Stomach smooth muscle (tissue), 2 donors: ENCODE measurements around the gene NMNAT3.

ENCODE experiments used
- H3K27ac ChIP-seq: one replicate; pipeline ENCODE4 v1.7.0; 2013; ENCODE audit warnings: mild to moderate bottlenecking, low read length, inconsistent platforms
- H3K27me3 ChIP-seq, 2 donors: one replicate each; pipeline ENCODE4 v1.7.0; 2013; ENCODE audit warnings: low read length in 2 of 2; ENCODE audit not compliant: insufficient read depth in 2 of 2, control insufficient read depth in 1 of 2
- H3K36me3 ChIP-seq, 2 donors: one replicate each; pipeline ENCODE4 v1.7.0; 2013; ENCODE audit warnings: low read length in 2 of 2; ENCODE audit not compliant: control insufficient read depth in 2 of 2, insufficient read depth in 2 of 2
- H3K4me1 ChIP-seq: one replicate; pipeline ENCODE4 v1.7.0; 2013; ENCODE audit warnings: low read length; ENCODE audit not compliant: control insufficient read depth, insufficient read depth
- H3K4me3 ChIP-seq, 2 donors: one replicate each; pipeline ENCODE4 v1.7.0; 2013; ENCODE audit warnings: low read length in 2 of 2
- H3K9ac ChIP-seq, 2 donors: one replicate each; pipeline ENCODE4 v1.7.0; 2013; ENCODE audit warnings: low read length in 2 of 2, mild to moderate bottlenecking in 1 of 2
- H3K9me3 ChIP-seq, 2 donors: one replicate each; pipeline ENCODE4 v1.7.0; 2013; ENCODE audit warnings: low read length in 2 of 2; ENCODE audit not compliant: control insufficient read depth in 2 of 2
- donor health status: healthy.
- donor health status: Pancreatic carcinoma.

The NMNAT3 gene

DNA sequence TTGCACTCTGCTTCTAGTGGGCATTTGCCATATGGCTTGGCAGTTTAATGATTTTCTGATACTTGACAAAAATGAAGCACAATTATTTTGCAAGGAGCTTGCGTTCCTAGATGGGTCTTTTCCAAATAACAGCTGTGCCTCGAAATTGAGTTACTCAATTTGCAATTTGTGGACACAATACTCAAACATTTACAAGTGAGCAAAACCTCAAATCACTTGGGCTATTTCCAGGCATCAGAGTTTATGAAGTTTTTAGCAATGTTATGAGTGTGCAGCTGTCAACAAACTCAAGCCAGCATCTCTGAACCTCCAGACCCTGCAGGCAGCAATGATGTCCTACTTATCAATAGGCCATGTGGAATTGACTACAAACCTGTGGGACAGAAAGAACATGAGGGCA, 41.3 kb downstream of the NMNAT3 start:
- H3K9ac ChIP-seq: no peak overlapping the region
- peaks cover 0 to 7% of the 10 kb centered on the region in 2 donors for H3K36me3 ChIP-seq
- H3K9me3 ChIP-seq: no peaks in the 10 kb centered on the region
- no peak overlapping the region for H3K27ac ChIP-seq
- H3K4me3 ChIP-seq: no peak overlapping the region
- no peaks in the 10 kb centered on the region for H3K27me3 ChIP-seq
- H3K4me1 ChIP-seq: peaks cover 5% of the 10 kb centered on the region

DNA sequence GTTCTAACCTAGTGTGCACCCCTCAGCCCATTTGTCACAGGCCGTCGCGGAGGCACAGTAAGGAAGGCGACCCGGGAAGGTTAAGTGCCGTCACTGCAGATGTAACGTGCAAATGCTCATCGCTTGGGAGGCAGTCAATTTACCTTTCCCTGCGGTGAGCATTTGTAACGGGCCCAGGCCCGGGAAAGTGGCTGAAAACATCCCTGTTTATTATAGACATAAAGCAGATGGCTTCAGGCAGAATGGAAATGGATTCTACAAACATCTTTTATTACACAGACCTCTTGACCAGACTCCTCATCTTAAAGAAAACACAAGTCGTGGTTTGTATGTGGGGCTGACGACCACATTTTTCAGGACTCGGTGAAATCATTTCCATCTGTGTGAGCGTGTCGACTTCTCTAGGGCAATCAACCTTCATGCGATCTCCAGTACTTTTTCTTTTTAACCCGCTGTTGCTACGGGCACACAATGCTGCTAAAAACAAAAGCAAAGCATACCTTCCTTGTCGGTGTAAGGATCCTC, 43.6 kb downstream of the NMNAT3 start:
- Histone ChIP-seq H3K4me1 (no peaks in the 10 kb centered on the region), H3K9me3 (no peaks in the 10 kb centered on the region), H3K9ac (no peak overlapping the region), H3K27ac (no peak overlapping the region), H3K36me3 (peaks cover 0 to 9% of the 10 kb centered on the region in 2 donors), H3K4me3 (no peak overlapping the region), H3K27me3 (no peaks in the 10 kb centered on the region)

DNA sequence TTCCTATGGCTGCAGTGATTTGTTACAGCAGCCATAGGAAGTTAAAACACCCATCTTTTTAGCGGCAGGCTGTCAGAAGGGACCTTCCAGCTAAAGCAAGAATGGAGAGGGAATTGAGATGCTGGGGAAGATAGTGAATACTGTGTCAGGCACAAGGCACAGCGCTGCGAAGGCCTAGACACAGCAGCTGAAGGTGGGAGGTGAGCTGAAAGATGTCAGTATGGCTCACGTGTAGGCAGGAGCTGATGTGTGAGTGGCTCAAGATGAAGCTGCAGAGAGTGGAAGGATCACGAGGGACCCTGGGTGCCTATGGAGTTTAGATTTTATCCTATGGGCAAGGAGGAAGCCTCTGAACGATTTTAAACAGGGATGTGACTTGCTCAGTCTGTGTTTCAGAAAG, 44.3 kb downstream of the NMNAT3 start:
- Histone ChIP-seq H3K27ac (no peak overlapping the region), H3K4me1 (no peaks in the 10 kb centered on the region), H3K27me3 (no peaks in the 10 kb centered on the region), H3K9me3 (no peaks in the 10 kb centered on the region), H3K4me3 (no peak overlapping the region), H3K9ac (no peak overlapping the region), H3K36me3 (peaks cover 0 to 9% of the 10 kb centered on the region in 2 donors)

DNA sequence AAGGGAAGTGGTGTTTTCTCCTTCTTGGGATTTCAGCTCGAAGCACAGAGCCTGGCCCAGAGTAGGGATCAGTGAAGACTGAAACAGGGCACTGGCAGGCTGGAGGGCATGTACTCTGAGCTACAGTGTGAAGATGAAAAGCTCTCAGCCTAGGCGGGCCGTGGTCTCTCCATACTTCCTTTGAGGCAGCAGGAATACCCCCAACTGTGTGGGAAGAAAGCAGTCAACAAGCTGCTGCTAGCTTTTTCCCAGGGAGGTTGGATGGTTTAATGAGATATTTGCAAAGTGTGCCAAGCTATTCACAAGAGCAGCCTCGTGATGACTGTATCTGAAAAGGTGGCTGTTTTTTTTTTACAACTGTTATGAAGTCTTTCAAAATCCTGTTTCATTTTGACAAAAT, 47.2 kb downstream of the NMNAT3 start:
- no peaks in the 10 kb centered on the region for H3K9me3 ChIP-seq
- no peak overlapping the region for H3K9ac ChIP-seq
- no peak overlapping the region for H3K27ac ChIP-seq
- no peaks in the 10 kb centered on the region for H3K27me3 ChIP-seq
- H3K4me3 ChIP-seq: no peak overlapping the region
- peaks cover 6 to 13% of the 10 kb centered on the region in 2 donors for H3K36me3 ChIP-seq
- H3K4me1 ChIP-seq: no peaks in the 10 kb centered on the region

DNA sequence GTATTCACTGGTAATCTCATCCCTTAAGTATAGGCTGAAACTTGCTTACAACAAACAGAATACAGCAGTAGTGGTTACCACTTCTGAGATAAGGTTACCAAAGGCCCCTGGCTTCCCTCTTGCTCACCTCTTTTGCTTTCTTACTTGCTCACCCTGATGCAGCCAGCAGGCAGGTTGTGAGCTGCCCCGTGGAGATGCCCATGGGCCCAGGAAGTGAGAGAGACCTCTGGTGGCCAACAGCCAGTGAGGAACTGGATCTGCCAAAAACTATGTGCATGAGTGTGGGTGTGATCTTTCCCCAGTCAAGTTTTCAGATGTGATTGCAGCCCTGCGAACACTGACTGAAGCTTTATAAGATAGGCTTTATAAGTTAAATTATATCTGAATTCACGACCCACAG, 48.7 kb downstream of the NMNAT3 start:
- Histone ChIP-seq H3K4me3 (no peak overlapping the region), H3K9me3 (no peaks in the 10 kb centered on the region), H3K27me3 (no peaks in the 10 kb centered on the region), H3K9ac (no peak overlapping the region), H3K4me1 (no peaks in the 10 kb centered on the region), H3K27ac (no peak overlapping the region), H3K36me3 (peaks cover 6 to 8% of the 10 kb centered on the region in 2 donors)

DNA sequence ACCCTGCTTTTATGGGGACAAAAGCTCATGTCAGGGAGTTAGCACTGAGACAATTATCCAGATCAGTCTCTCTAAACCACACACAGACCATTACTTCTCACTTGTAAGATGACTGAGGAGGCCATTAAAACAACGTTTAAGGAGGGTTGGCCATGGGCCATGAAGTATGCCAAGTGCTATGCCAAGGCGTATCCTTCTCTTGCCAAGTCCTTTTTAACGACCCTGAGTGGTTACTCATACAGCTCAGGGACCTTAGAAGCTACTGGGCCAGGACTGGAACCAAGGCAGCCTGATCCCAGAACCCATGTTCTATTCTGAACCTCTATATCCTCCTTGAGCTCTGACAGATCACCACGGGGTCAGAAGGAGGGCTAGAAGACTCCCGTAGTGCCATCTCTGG, 50.0 kb downstream of the NMNAT3 start:
- Histone ChIP-seq H3K36me3 (peaks cover 6% of the 10 kb centered on the region in 2 donors), H3K4me1 (no peaks in the 10 kb centered on the region), H3K9ac (no peak overlapping the region), H3K9me3 (no peaks in the 10 kb centered on the region), H3K4me3 (no peak overlapping the region), H3K27me3 (no peaks in the 10 kb centered on the region), H3K27ac (no peak overlapping the region)

DNA sequence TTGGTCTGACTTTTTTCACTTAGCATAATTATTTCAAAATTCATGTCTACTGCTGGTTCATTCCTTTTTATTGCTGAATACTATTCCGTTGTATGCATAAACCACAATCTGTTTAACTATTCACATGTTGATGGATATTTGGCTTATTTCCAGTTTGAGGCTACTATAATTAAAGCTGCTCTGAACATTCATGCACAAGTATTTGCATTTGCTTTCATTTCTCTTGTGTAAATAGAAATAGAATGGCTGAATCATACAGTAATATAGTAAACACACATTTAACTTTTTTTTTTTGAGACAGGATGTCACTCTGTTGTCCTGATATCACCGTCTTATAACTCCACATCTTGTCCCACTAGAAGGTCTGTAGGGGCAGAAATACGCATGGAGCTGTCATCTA, 57.3 kb downstream of the NMNAT3 start:
- no peaks in the 10 kb centered on the region for H3K4me1 ChIP-seq
- peaks cover 0 to 3% of the 10 kb centered on the region in 2 donors for H3K36me3 ChIP-seq
- no peak overlapping the region for H3K27ac ChIP-seq
- no peak overlapping the region for H3K9ac ChIP-seq
- H3K27me3 ChIP-seq: no peaks in the 10 kb centered on the region
- no peaks in the 10 kb centered on the region for H3K9me3 ChIP-seq
- H3K4me3 ChIP-seq: no peak overlapping the region

DNA sequence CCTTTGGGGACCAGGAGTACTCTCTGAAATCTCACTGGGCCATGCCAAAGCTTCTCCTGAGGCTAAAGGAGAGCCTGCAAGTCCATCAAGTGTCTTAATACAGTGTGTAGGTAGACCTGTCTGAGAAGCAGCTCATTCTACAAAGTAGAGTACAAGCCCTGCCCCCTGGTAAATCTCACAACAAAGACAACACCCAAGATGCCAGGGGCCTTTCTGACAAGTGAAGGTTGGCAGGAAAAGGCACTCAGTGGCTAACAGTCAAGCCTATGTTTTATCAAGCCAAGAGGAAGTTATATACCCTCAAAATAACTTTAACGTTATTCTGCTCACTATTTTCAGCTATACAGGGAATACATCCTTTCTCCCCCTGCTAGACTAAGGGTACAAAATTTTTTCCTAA, 58.3 kb downstream of the NMNAT3 start:
- Histone ChIP-seq H3K36me3 (peaks cover 0 to 3% of the 10 kb centered on the region in 2 donors), H3K27me3 (no peaks in the 10 kb centered on the region), H3K9ac (no peak overlapping the region), H3K4me3 (no peak overlapping the region), H3K27ac (no peak overlapping the region), H3K9me3 (no peaks in the 10 kb centered on the region), H3K4me1 (no peaks in the 10 kb centered on the region)

DNA sequence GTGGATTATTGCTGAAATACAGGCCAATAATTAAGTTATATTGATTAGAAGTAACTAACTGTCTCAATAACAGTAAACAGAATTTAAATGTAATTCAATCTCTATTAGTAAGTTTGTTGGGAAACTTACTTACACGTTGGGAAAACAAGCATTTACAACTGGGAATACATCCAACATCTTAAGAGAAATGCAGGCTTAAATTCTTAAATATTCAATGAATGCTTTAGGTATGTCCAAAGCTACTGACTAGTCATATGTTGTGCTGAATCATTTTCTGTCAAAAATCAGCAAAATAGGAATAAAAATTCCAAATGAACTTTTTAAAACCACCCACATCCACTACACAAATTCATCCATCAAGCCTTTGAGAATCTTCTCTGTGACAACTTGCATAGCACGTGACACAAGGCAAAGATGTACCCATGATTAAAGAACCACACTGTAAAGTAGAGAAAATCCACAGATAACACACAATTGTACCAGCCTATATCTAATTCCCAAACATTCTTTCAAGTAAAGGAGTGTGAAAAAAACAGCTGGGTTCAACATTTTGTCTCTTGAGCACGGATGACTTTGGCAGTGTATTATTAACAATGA, 60.0 kb downstream of the NMNAT3 start:
- H3K36me3 ChIP-seq: peaks cover 0 to 3% of the 10 kb centered on the region in 2 donors
- H3K4me1 ChIP-seq: no peaks in the 10 kb centered on the region
- H3K27ac ChIP-seq: no peak overlapping the region
- H3K4me3 ChIP-seq: no peak overlapping the region
- no peaks in the 10 kb centered on the region for H3K27me3 ChIP-seq
- H3K9me3 ChIP-seq: no peaks in the 10 kb centered on the region
- no peak overlapping the region for H3K9ac ChIP-seq

DNA sequence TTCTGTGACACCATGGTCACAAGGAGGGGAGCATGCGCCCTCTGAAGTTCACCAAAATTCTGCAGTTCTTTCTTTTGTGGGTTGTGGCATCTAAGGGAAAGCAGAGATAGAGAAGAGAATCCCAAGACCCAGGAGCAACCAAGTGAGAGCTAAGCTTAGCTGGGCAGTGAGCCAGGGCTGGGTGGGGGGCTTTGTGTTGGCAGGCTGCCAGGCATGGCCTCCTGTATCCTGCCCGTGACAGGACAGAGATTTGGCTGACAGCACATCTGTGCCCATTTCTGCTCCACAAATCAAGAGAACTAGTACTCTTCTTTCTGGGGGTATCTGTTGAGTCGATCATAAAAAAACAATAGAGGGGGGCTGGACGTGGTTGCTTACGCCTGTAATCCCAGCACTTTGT, 66.2 kb downstream of the NMNAT3 start:
- H3K4me1 ChIP-seq: no peaks in the 10 kb centered on the region
- no peak overlapping the region for H3K9ac ChIP-seq
- H3K4me3 ChIP-seq: no peak overlapping the region
- no peaks in the 10 kb centered on the region for H3K36me3 ChIP-seq
- no peaks in the 10 kb centered on the region for H3K9me3 ChIP-seq
- H3K27ac ChIP-seq: no peak overlapping the region
- H3K27me3 ChIP-seq: no peaks in the 10 kb centered on the region

DNA sequence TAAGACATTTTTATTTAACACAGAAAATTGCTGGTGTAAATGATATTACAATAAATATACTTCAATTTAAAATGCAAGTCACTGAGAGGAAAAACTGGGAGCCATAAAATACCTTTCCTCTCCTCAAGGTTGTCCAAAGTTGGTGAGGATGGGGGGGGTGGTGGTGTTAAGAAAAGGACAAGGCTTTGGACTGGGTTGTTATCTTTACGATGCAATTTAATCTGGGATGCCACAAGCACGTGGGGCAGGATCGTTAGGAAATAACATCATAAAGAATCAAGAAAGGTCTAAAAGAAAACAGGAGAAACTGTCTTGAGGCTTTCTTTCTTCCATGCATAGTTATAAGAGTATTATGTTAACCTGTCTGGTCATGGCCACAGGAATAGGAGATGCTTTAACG, 66.9 kb downstream of the NMNAT3 start:
- Histone ChIP-seq H3K9ac (no peak overlapping the region), H3K36me3 (no peaks in the 10 kb centered on the region), H3K27me3 (no peaks in the 10 kb centered on the region)

More for the DNA sequence above, 66.9 kb downstream of the NMNAT3 start:
- Histone ChIP-seq H3K9me3 (no peaks in the 10 kb centered on the region), H3K4me1 (no peaks in the 10 kb centered on the region), H3K27ac (no peak overlapping the region), H3K4me3 (no peak overlapping the region)
